VCaP (cell line): ENCODE results near the gene TSG101.

ENCODE experiments used
- H3K27ac ChIP-seq: fragments of 450-650 bp; 2 replicates; pipeline ENCODE4 v1.5.1; 2017
- CTCF ChIP-seq: fragments of 450-650 bp; conservative IDR thresholded peaks from 2 replicates; pipeline ENCODE4 v1.5.1; 2017; ENCODE audit warnings: mild to moderate bottlenecking, moderate library complexity

The TSG101 gene

GRCh38 chr11:18457450-18457849 is 69.3 kb downstream of the TSG101 start:
- no peak for TF ChIP-seq CTCF
- H3K27ac ChIP-seq = peak overlapping the region; percentile 25; the same call in 1 of the 2 replicates

GRCh38 chr11:18455686-18456372 is 70.9 kb downstream of the TSG101 start, which contains the start of gene LDHAL6A:
Gene LDHAL6A (plus strand): TSS chr11:18455856. CDS start chr11:18456681, 825 bp downstream.
- TF ChIP-seq CTCF = no peak
- H3K27ac ChIP-seq = peak within 1 kb of the TSS; percentile 25; the same call in 1 of the 2 replicates

GRCh38 chr11:18452927-18453326 is 73.8 kb downstream of the TSG101 start:
- no peak for TF ChIP-seq CTCF
- no peak overlapping the region for H3K27ac ChIP-seq

GRCh38 chr11:18449251-18449650 is 77.5 kb downstream of the TSG101 start:
- H3K27ac ChIP-seq = no peak overlapping the region
- TF ChIP-seq CTCF = no peak

GRCh38 chr11:18438691-18439090 is 88.1 kb downstream of the TSG101 start:
- no peak for TF ChIP-seq CTCF
- no peak overlapping the region for H3K27ac ChIP-seq
